H9 (cell line): Measurements from ENCODE around the gene SLMAP. TPM values are rescaled to one million over a fixed set of nuclear protein-coding genes. Genes with fewer than 3 reads are reported as not detected.

Experiments
- DNase-seq: peaks from one replicate; pipeline ENCODE4 v3.0.0-alpha.2; 2017
- H2AFZ ChIP-seq: one replicate; pipeline ENCODE4 v1.6.1; 2013; ENCODE audit warnings: mild to moderate bottlenecking, low read length, control low read depth, moderate library complexity
- H2AK5ac ChIP-seq: 2 replicates; pipeline ENCODE4 v1.6.1; 2013; ENCODE audit warnings: low read length, control low read depth, mixed read lengths; ENCODE audit not compliant: insufficient read length
- H2BK120ac ChIP-seq: one replicate; pipeline ENCODE4 v1.6.1; 2013; ENCODE audit warnings: low read depth, mild to moderate bottlenecking, low read length, control low read depth, inconsistent platforms; ENCODE audit not compliant: poor library complexity, severe bottlenecking
- H2BK12ac ChIP-seq: 2 replicates; pipeline ENCODE4 v1.6.1; 2013; ENCODE audit warnings: low read length, control low read depth, mixed read lengths, low read depth; ENCODE audit not compliant: insufficient read length
- H2BK15ac ChIP-seq: 2 replicates; pipeline ENCODE4 v1.6.1; 2013; ENCODE audit warnings: low read depth, low read length, control low read depth
- H2BK20ac ChIP-seq: one replicate; pipeline ENCODE4 v1.6.1; 2013; ENCODE audit warnings: low read depth, mild to moderate bottlenecking, low read length, control low read depth, inconsistent platforms; ENCODE audit not compliant: poor library complexity, severe bottlenecking
- H2BK5ac ChIP-seq: 2 replicates; pipeline ENCODE4 v1.6.1; 2013; ENCODE audit warnings: low read length, control low read depth, mixed read lengths; ENCODE audit not compliant: insufficient read length
- H3K14ac ChIP-seq: 2 replicates; pipeline ENCODE4 v1.6.1; 2013; ENCODE audit warnings: low read length, control low read depth; ENCODE audit not compliant: insufficient read depth
- H3K18ac ChIP-seq: 2 replicates; pipeline ENCODE4 v1.6.1; 2013; ENCODE audit warnings: low read depth, mild to moderate bottlenecking, mixed read lengths, low read length, control low read depth; ENCODE audit not compliant: insufficient read length
- H3K23ac ChIP-seq: 2 replicates; pipeline ENCODE4 v1.6.1; 2013; ENCODE audit warnings: low read length, control low read depth, mixed read lengths, low read depth; ENCODE audit not compliant: insufficient read length
- H3K23me2 ChIP-seq: 2 replicates; pipeline ENCODE4 v1.6.1; 2013; ENCODE audit warnings: low read depth, mild to moderate bottlenecking, mixed read lengths, low read length, control low read depth; ENCODE audit not compliant: insufficient read length, poor library complexity, severe bottlenecking
- H3K27ac ChIP-seq: 2 replicates; pipeline ENCODE4 v1.5.1; 2013; ENCODE audit warnings: low read length, control low read depth, mixed read lengths, low read depth; ENCODE audit not compliant: insufficient read length
- H3K27me3 ChIP-seq: 2 replicates; pipeline ENCODE4 v1.6.1; 2013; ENCODE audit warnings: low read length, control low read depth, inconsistent platforms; ENCODE audit not compliant: insufficient read depth
- H3K4ac ChIP-seq: 2 replicates; pipeline ENCODE4 v1.6.1; 2013; ENCODE audit warnings: low read depth, mild to moderate bottlenecking, control low read depth, inconsistent platforms, low read length, moderate library complexity
- H3K4me1 ChIP-seq: 2 replicates; pipeline ENCODE4 v1.6.1; 2013; ENCODE audit warnings: low read length, control low read depth, inconsistent platforms; ENCODE audit not compliant: insufficient read depth
- H3K4me2 ChIP-seq: 2 replicates; pipeline ENCODE4 v1.6.1; 2013; ENCODE audit warnings: low read length, control low read depth, mixed read lengths; ENCODE audit not compliant: insufficient read length, insufficient read depth
- H3K56ac ChIP-seq: 2 replicates; pipeline ENCODE4 v1.6.1; 2013; ENCODE audit warnings: low read depth, mild to moderate bottlenecking, mixed read lengths, low read length, control low read depth; ENCODE audit not compliant: insufficient read length
- H3K79me1 ChIP-seq: 2 replicates; pipeline ENCODE4 v1.6.1; 2013; ENCODE audit warnings: low read depth, mild to moderate bottlenecking, moderate library complexity, low read length, control low read depth, inconsistent platforms; ENCODE audit not compliant: insufficient read depth, poor library complexity, severe bottlenecking
- H3K79me2 ChIP-seq: 2 replicates; pipeline ENCODE4 v1.6.1; 2013; ENCODE audit warnings: low read length, control low read depth, inconsistent platforms; ENCODE audit not compliant: insufficient read depth
- H3K9ac ChIP-seq: 2 replicates; pipeline ENCODE4 v1.6.1; 2013; ENCODE audit warnings: low read length, control low read depth, mixed read lengths; ENCODE audit not compliant: insufficient read length; ENCODE audit errors: extremely low read depth
- H3K9me3 ChIP-seq: one replicate; pipeline ENCODE4 v1.6.1; 2013; ENCODE audit warnings: low read depth, low read length, inconsistent platforms; ENCODE audit not compliant: control insufficient read depth
- H3T11ph ChIP-seq: one replicate; pipeline ENCODE4 v1.6.1; 2013; ENCODE audit warnings: mild to moderate bottlenecking, low read length, control low read depth, inconsistent platforms
- H4K20me1 ChIP-seq: one replicate; pipeline ENCODE4 v1.6.1; 2013; ENCODE audit not compliant: control insufficient read depth, insufficient read length, insufficient read depth
- H4K5ac ChIP-seq: 2 replicates; pipeline ENCODE4 v1.6.1; 2013; ENCODE audit warnings: low read depth, mild to moderate bottlenecking, mixed read lengths, low read length, control low read depth; ENCODE audit not compliant: insufficient read length
- H4K8ac ChIP-seq: replicated peaks from 2 replicates; pipeline ENCODE4 v1.6.1; 2013; ENCODE audit warnings: low read length, control low read depth, mixed read lengths, low read depth; ENCODE audit not compliant: insufficient read length
- H4K91ac ChIP-seq: 2 replicates; pipeline ENCODE4 v1.6.1; 2013; ENCODE audit warnings: low read depth, mild to moderate bottlenecking, moderate library complexity, mixed read lengths, low read length, control low read depth; ENCODE audit not compliant: insufficient read length
- H3K27ac Mint-ChIP-seq, 3 experiments: 2 replicates in 2 of 3; 3 replicates in 1 of 3; pipeline ENCODE4 v1.8.0; 2020 to 2021; ENCODE audit warnings: mixed read lengths in 3 of 3, mild to moderate bottlenecking in 1 of 3, moderate library complexity in 1 of 3
- H3K27me3 Mint-ChIP-seq: 2 replicates; pipeline ENCODE4 v1.8.0; 2021; ENCODE audit warnings: low read depth, mild to moderate bottlenecking, moderate library complexity, mixed read lengths
- H3K36me3 Mint-ChIP-seq, 3 experiments: 2 replicates in 2 of 3; 3 replicates in 1 of 3; pipeline ENCODE4 v1.8.0; 2020 to 2021; ENCODE audit warnings: low read depth in 3 of 3, mixed read lengths in 3 of 3; ENCODE audit not compliant: insufficient read depth in 1 of 3
- H3K4me1 Mint-ChIP-seq, 2 experiments: 2 replicates each; pipeline ENCODE4 v1.8.0; 2020; ENCODE audit warnings: mixed read lengths in 2 of 2
- H3K4me3 Mint-ChIP-seq, 2 experiments: 2 replicates in 1 of 2; 3 replicates in 1 of 2; pipeline ENCODE4 v1.8.0; 2020 to 2021; ENCODE audit warnings: mild to moderate bottlenecking in 2 of 2, mixed read lengths in 2 of 2, moderate library complexity in 1 of 2
- H3K9me3 Mint-ChIP-seq, 2 experiments: 2 replicates in 1 of 2; 3 replicates in 1 of 2; pipeline ENCODE4 v1.8.0; 2020; ENCODE audit warnings: mild to moderate bottlenecking in 2 of 2, mixed read lengths in 2 of 2, moderate library complexity in 1 of 2
- WGBS: extraction: QIAGEN DNeasy Blood & Tissue Kit; methylation state at CpG from one replicate; pipeline ENCODE4 v1.1.7; 2013; ENCODE audit warnings: missing lambda C conversion rate, low lambda C conversion rate, mixed read lengths; ENCODE audit not compliant: insufficient read length; ENCODE audit errors: extremely low coverage; 5-methylcytosine and 5-hydroxymethylcytosine counted together
- total RNA-seq: library from RNA; stranded (reverse); gene quantifications from 2 replicates; pipeline ENCODE4 v1.2.1, GENCODE V29; 2021
- TF ChIP-seq, protein P1 (sequence below): fragments of 200-600 bp; sonication (generic); conservative IDR thresholded peaks from 3 replicates; pipeline ENCODE4 v1.8.0; 2021; ENCODE audit warnings: antibody characterized with exemption, mild to moderate bottlenecking

SLMAP gene
- total RNA-seq, 1 experiment from 2014 or later: 65.1 TPM

GRCh38 chr3:57779666-57780065, 23.6 kb downstream of the SLMAP start:
- no peak overlapping the region for H3K27ac Mint-ChIP-seq
- Histone ChIP-seq H4K5ac (no peak overlapping the region), H3K18ac (no peak overlapping the region), H3K79me1 (peaks cover 8% of the 10 kb centered on the region), H3K14ac (no peak overlapping the region), H4K8ac (no peak overlapping the region), H3K23ac (no peak overlapping the region), H3K27ac (no peak overlapping the region), H2BK120ac (no peak overlapping the region), H3T11ph (no peak overlapping the region), H3K4ac (no peak overlapping the region), H3K23me2 (no peaks in the 10 kb centered on the region), H3K4me2 (no peak overlapping the region), H2AK5ac (no peak overlapping the region), H2AFZ (no peak overlapping the region), H3K4me1 (no peaks in the 10 kb centered on the region), H3K79me2 (peaks cover 7% of the 10 kb centered on the region; the same call in 1 of the 2 replicates), H2BK20ac (no peak overlapping the region), H4K20me1 (no peaks in the 10 kb centered on the region), H2BK15ac (no peak overlapping the region), H3K9ac (no peak overlapping the region), H3K27me3 (no peaks in the 10 kb centered on the region), H4K91ac (no peak overlapping the region), H2BK12ac (no peak overlapping the region), H2BK5ac (no peak overlapping the region), H3K9me3 (no peaks in the 10 kb centered on the region), H3K56ac (no peak overlapping the region)
- H3K27me3 Mint-ChIP-seq: no peaks in the 10 kb centered on the region
- no peaks in the 10 kb centered on the region for H3K9me3 Mint-ChIP-seq
- no CpG with 5 or more reads among the region's 1 CpG for WGBS
- no peak overlapping the region for H3K4me3 Mint-ChIP-seq
- no peak for DNase-seq
- H3K4me1 Mint-ChIP-seq: peaks cover 6 to 7% of the 10 kb centered on the region in 2 experiments; a peak in 2 of 4 replicates
- TF ChIP-seq, protein P1, sequence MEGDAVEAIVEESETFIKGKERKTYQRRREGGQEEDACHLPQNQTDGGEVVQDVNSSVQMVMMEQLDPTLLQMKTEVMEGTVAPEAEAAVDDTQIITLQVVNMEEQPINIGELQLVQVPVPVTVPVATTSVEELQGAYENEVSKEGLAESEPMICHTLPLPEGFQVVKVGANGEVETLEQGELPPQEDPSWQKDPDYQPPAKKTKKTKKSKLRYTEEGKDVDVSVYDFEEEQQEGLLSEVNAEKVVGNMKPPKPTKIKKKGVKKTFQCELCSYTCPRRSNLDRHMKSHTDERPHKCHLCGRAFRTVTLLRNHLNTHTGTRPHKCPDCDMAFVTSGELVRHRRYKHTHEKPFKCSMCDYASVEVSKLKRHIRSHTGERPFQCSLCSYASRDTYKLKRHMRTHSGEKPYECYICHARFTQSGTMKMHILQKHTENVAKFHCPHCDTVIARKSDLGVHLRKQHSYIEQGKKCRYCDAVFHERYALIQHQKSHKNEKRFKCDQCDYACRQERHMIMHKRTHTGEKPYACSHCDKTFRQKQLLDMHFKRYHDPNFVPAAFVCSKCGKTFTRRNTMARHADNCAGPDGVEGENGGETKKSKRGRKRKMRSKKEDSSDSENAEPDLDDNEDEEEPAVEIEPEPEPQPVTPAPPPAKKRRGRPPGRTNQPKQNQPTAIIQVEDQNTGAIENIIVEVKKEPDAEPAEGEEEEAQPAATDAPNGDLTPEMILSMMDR: no peak
- H3K36me3 Mint-ChIP-seq: no peaks in the 10 kb centered on the region; a peak in 1 of 7 replicates
